NCI-H2196 treated with DMSO at 0.1 percent for 48 hours (cell line): ENCODE data around the gene GPAT2.
"Not testable (repeated sequence)": the region's sequence is repeated elsewhere in the genome, so short reads cannot be mapped to it uniquely, and the experiment has no call there.

Experiments used
- DNase-seq: peaks from one replicate; lab custom pipeline; 2025; ENCODE audit not compliant: unreplicated experiment; lab: John Stamatoyannopoulos, UW

GPAT2 gene

DNA sequence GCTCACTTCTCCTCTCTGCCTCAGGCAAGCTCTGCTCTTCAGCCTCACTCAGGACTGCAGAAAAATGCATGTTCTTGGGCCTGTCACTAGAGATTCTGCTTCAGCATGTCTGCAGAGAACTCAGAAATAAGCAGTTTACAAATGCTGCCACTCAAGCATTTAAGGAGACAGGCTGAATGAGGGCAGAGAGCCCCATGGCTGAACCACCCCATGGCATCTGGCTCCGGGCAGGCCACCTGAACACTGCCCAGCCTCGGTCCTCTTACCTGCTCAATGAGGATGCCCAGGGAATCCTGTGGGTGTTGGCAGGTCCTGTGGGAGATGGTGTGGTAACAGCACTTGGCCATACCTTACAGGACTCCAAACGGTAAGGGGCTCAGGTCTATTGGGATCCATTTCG is 31.2 kb upstream of the GPAT2 start:
- not testable (repeated sequence) for DNase-seq

GRCh38 chr2:96065381-96065930 is 30.7 kb upstream of the GPAT2 start:
- DNase-seq: no peak

DNA sequence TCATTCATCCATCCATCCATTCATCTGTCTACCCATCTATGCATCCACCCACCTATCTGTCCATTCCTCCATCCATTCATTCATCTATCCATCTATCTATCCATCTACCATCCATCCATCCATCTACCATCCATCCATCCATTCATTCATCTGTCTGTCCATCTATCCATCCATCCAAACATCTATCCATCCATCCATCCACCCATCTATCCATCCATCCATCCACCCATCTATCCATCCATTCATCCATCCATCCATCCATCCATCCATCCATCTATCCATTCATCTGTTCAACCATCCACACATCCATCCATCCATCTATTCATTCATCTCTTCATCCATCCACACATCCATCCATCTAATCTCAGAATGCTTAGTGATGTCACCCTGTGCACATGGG is 30.0 kb upstream of the GPAT2 start:
- not testable (repeated sequence) for DNase-seq

GRCh38 chr2:96064047-96064675 is 29.4 kb upstream of the GPAT2 start:
- DNase-seq: not testable (repeated sequence)

GRCh38 chr2:96063116-96063899 is 28.6 kb upstream of the GPAT2 start:
- DNase-seq: not testable (repeated sequence)

GRCh38 chr2:96062483-96062882 is 27.8 kb upstream of the GPAT2 start:
- DNase-seq: not testable (repeated sequence)

- DNase-seq: not testable (repeated sequence)
Measured at GRCh38 chr2:96061901-96062300, 27.2 kb upstream of the GPAT2 start.

DNA sequence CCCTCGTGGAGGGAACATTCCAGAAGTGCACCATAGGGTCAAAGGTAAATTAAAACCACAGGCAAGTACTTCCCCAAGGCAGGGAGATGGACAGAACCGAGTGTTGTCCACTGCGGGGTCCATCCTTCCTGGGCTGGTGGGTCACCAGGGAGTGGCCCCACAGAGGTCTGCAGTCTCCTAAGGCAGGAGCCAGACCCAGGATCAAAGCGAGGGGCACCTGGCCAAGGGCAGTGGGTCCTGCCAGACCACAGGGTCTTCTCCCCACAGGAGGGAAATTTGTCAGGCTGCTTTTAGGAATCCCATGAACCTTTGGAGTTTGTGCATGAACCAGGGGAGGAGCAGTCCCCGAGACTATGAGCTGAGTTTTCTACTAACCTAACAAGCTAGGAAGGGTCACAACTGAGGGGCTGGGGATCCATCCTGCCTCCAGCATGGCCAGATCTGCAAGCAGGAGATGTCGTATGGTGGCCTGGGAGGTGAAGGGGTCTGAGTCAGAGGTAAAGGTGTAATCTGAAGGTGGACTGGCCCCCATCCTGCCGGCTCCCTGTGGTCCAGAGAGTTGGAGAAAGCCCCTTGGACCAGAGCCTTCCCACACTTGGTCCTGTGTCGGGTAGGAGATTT is 26.6 kb upstream of the GPAT2 start:
- not testable (repeated sequence) for DNase-seq

- not testable (repeated sequence) for DNase-seq
Measured at GRCh38 chr2:96060325-96060724, 25.6 kb upstream of the GPAT2 start.

DNA sequence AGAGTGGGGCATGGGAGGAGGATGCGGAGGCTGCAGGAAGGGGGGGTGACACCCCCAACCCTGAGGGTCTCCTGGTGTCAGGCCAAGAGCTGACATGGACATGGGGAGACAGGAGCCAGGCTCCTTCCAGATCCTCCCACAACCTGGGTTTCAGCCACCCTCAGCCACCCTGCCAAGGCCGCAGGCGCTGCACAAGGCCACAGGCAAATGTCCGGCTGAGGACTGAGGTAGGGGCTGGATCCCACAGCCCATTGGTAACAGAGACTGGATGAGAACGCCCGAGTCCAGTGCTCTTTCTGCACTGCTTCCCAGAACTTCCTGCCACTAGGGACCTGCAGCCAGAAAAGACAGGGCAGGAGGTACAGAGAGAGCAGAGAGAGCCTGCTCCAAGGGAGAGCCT is 24.7 kb upstream of the GPAT2 start:
- DNase-seq: not testable (repeated sequence)

- not testable (repeated sequence) for DNase-seq
Measured at GRCh38 chr2:96055830-96056229, 21.1 kb upstream of the GPAT2 start.

GRCh38 chr2:96054537-96054936 is 19.8 kb upstream of the GPAT2 start:
- DNase-seq: not testable (repeated sequence)

DNA sequence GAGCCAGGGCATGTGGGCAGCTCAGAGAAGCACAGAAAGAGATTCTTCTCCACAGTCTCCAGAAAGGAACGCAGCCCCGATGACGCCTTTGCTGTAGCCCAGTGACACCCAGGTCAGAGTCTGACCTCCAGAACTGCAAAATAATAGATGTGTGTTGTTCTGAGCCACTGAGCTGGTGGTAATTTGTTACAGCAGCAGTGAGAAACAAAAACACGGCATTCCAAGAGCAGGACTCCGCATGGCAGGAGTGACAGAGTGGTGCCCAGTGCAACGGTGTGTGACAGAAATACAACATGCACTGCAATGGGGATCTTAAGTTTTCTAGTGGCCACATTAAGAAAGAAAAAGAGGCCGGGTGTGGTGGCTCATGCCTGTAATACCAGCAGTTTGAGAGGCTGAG is 18.7 kb upstream of the GPAT2 start:
- not testable (repeated sequence) for DNase-seq

DNA sequence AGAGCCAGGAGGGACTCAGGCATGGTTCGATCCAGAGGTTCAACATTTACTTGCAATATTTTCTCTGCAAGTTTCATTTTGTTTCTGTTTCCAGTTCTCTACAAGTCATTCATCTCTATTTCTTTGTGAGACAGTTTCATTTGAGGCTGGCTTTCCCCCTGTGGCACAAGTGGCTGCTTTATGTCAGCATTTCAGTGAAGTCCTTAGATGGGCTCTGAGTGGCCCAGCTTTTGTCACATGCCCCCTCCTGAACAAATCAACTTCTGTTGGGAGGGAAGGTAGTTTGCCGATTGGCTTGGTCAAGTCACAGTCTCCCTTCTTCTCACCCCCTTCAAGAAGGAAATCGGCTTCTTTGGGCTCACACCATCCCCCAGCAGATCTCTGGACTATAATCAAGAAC is 17.9 kb upstream of the GPAT2 start:
- DNase-seq: not testable (repeated sequence)

DNA sequence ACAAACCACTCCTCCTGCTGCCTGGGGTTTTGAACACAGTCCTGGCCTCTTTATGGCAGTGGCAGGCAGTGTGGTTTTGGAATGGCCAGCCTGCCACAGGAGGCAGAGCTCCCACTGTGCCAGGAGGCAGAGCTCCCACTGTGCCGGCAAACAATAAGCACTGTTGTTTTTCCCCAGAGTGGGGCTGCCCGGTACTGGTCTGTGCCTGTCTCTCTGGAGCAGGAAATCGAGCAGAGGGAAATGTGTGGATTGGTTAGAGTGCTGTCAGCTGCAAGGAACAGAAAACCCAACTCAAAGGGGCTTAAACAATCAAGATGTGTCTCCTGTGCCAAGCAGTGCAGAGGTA is 15.2 kb upstream of the GPAT2 start:
- DNase-seq: not testable (repeated sequence)

DNA sequence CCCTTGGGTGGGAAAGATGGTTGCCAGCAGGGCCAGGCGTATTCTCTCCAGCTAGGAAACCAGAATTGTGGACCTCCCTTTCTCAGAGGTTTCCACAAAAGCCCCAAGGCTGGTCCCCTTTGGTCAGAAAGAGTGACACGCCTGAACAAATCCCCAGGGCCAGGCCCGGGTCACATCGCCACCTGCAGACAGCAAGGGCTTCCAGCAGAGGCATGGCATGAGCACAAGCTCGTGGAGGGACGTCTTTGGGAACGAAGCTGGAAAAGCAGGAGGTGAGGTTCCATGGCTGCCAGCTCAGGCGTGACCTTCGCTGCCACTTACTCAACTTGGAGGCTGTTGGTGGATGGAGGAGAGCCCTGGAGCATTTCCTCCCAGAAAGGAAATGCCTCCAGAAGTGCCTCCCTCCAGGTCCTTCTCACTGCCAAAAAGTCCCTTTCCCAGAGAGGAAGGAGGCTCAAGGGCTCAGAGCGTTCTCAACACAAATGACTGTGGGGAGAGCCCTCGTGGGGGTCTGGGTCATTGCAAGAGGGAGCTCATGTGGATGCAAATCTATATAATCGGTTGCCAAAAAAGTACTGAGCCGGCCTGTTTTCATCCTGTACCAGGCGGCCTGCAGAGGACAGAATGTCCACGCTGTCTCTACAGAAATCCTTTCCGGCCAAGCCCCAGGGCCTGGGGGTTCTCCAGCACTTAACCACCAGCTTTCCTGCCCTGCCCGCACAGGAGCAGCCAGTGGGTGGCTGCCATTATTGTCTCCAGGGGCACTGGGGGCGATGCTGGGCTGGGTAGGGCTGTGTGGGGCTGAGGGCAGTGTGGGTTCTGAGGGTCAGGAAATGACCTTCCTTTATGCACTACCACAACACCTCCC is 14.6 kb upstream of the GPAT2 start:
- not testable (repeated sequence) for DNase-seq

- not testable (repeated sequence) for DNase-seq
Measured at GRCh38 chr2:96035554-96035953, 838 bp upstream of the GPAT2 start.

GRCh38 chr2:96033997-96034396 is 719 bp downstream of the GPAT2 start:
- not testable (repeated sequence) for DNase-seq

DNA sequence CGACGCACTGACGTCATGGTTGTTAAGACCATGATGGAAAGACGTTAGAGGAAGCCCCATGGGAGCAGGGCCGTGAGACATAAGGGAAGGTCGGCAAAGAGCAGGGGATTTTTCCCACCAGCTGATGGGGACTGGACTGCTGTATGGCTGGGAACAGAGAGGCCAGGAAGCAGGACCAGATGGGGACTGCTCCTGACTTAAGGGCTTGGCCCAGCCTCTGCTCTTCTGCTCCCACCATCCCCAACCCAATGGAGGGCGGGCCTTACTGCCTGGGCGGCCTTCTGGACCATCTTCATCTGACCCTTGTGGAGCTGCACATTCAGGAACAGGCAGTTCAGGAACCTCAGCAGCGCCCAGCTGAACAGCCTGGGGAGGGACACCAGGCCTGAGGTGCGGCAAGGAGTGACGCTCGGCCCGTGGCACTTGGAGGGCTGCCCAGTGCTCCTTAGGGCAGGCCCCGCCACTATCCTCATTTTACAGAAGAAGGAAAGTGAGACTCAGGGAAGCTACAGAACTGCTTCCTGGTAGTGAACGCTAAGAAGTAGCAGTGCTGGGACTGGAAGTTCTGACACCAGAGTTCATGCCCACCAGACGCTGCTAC is 6.9 kb downstream of the GPAT2 start:
- not testable (repeated sequence) for DNase-seq

DNA sequence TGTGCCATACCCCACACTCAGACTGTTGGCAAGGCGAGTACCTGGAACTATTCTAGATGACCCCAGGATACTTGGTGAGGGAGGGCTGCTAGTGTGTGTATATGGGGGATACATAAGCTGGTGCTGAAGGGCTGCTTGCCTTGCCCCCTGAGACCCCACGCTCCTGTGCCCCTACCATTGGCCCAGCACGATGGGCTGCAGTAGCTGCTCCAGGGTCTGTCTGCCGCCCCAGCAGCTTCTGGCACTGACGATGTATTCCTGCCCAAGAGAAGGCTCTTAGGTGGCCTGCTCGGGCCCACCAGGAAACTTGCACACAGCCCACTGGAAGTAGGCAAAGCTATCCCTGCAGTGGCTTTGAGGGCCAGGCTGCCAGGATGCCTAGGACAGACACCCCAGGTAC is 9.0 kb downstream of the GPAT2 start:
- DNase-seq: not testable (repeated sequence)

DNA sequence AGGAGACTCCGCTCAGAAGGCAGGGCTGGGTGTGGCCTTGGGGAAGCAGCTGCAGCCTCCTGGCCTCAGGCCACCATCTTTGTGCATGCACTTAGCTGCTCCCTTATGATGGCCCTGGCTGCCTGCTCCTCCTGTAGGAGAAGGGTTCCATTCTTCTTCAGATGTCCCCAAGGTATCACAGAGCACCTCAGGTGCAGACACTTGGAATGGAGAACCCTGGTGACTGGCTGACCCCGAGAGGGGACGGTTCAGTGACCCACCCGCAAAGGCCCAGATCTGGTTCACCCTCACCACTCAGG is 9.6 kb downstream of the GPAT2 start:
- no peak for DNase-seq
